C4-2B (cell line): ENCODE results near the gene NKG7.

ENCODE experiments used
- CTCF ChIP-seq: fragments of 450-650 bp; conservative IDR thresholded peaks from 2 replicates; pipeline ENCODE4 v1.5.1; 2017; ENCODE audit warnings: mild to moderate bottlenecking
- ZFX ChIP-seq: fragments of 450-650 bp; IDR thresholded peaks from 2 replicates; pipeline ENCODE4 v1.6.1; 2017

- TF ChIP-seq CTCF (no peak), ZFX (no peak)
Measured at GRCh38 chr19:51354103-51354741, 18.2 kb downstream of the NKG7 start.
